ENCODE measurements around the gene NUP85. TPM values are rescaled to one million over a fixed set of nuclear protein-coding genes. Genes with fewer than 3 reads are reported as not detected.
"Not testable (repeated sequence)": the region's sequence is repeated elsewhere in the genome, so short reads cannot be mapped to it uniquely, and the experiment has no call there.

The NUP85 gene
- polyA plus RNA-seq, 1 experiment, result 31.5 TPM

GRCh38 chr17:75271955-75272847 is 66.7 kb downstream of the NUP85 start:
- no peaks in the 10 kb centered on the region for H3K27me3 ChIP-seq (ENCODE audit: control insufficient read depth, insufficient read depth, low read length)
- H3K27ac ChIP-seq (ENCODE audit: low read depth, low read length), result no peak overlapping the region
- CTCF ChIA-PET, result interaction anchor here (0.6 to 4.5 kb wide), 11 partner anchors 7 to 159 kb away, joined by 3 to 70 read pairs (median 10); partner anchors contain the start of genes GGA3, MRPS7 and SLC25A19
- H3K9me3 ChIP-seq (ENCODE audit: control insufficient read depth, insufficient read depth, low read length), result no peaks in the 10 kb centered on the region; the same call in 1 of the 2 replicates
- TF ChIP-seq, protein P1, sequence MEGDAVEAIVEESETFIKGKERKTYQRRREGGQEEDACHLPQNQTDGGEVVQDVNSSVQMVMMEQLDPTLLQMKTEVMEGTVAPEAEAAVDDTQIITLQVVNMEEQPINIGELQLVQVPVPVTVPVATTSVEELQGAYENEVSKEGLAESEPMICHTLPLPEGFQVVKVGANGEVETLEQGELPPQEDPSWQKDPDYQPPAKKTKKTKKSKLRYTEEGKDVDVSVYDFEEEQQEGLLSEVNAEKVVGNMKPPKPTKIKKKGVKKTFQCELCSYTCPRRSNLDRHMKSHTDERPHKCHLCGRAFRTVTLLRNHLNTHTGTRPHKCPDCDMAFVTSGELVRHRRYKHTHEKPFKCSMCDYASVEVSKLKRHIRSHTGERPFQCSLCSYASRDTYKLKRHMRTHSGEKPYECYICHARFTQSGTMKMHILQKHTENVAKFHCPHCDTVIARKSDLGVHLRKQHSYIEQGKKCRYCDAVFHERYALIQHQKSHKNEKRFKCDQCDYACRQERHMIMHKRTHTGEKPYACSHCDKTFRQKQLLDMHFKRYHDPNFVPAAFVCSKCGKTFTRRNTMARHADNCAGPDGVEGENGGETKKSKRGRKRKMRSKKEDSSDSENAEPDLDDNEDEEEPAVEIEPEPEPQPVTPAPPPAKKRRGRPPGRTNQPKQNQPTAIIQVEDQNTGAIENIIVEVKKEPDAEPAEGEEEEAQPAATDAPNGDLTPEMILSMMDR (IDR thresholded peaks at IDR 0.05; ENCODE audit: low read depth, low read length), result no peak
- POLR2A ChIA-PET, result interaction anchor here (2.4 to 3.1 kb wide), 2 partner anchors 10 to 17 kb away, joined by 24 to 29 read pairs; partner anchors contain the start of genes GGA3, MRPS7 and SLC25A19
- no peak for DNase-seq (ENCODE audit: low read depth, low spot score)
- peak overlapping the region; percentile 68 for H3K4me3 ChIP-seq (ENCODE audit: low read depth, low read length)

GRCh38 chr17:75272848-75273184 is 67.3 kb downstream of the NUP85 start:
- ChIA-PET POLR2A (interaction anchor here (3.1 kb wide), 1 partner anchor 11 kb away, joined by 29 read pairs; the partner anchor contains the start of genes GGA3 and MRPS7), CTCF (interaction anchor here (3.7 kb wide), 1 partner anchor 12 kb away, joined by 70 read pairs; the partner anchor contains the start of genes GGA3 and MRPS7)
- H3K27ac ChIP-seq (ENCODE audit: low read depth, low read length), result no peak overlapping the region
- TF ChIP-seq, protein P1 (IDR thresholded peaks at IDR 0.05; ENCODE audit: low read depth, low read length), result no peak
- no peak overlapping the region for H3K4me3 ChIP-seq (ENCODE audit: low read depth, low read length)
- no peak for DNase-seq (ENCODE audit: low read depth, low spot score)
- no peaks in the 10 kb centered on the region; the same call in 1 of the 2 replicates for H3K9me3 ChIP-seq (ENCODE audit: control insufficient read depth, insufficient read depth, low read length)
- H3K27me3 ChIP-seq (ENCODE audit: control insufficient read depth, insufficient read depth, low read length), result no peaks in the 10 kb centered on the region

- no peak for DNase-seq (ENCODE audit: low read depth, low spot score)
- POLR2A ChIA-PET, result no interaction called here
- CTCF ChIA-PET, result interaction anchor here (1.8 kb wide), 1 partner anchor 138 kb away, joined by 5 read pairs; no protein-coding TSS in a partner anchor
Measured at GRCh38 chr17:75273977-75274708, 68.7 kb downstream of the NUP85 start.

DNA sequence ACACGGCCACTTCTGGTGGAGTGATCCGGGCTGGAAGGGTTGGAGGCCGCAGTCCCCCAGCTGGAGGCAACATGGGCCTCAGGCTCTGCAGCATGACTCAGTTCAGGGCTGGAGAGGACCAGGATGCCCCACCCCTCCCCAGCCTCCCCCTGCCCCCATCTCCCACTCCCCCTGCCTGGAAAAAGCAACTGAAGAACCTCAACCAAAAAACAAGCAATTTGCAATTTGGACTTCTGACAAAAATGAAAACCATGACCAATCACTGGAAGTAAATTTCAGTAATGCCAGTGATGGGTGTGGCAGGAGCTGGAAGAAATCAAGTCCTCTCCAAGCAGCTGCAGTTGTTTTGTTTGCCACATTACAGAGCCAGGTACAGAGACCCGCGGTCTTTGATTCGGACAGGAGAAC is 72.2 kb downstream of the NUP85 start:
- Histone ChIP-seq H3K4me3 (ENCODE audit: low read depth, low read length) (no peak overlapping the region), H3K9me3 (ENCODE audit: control insufficient read depth, insufficient read depth, low read length) (no peaks in the 10 kb centered on the region), H3K27me3 (ENCODE audit: control insufficient read depth, insufficient read depth, low read length) (no peaks in the 10 kb centered on the region), H3K27ac (ENCODE audit: low read depth, low read length) (peak overlapping the region; percentile 11)
- TF ChIP-seq, protein P1 (IDR thresholded peaks at IDR 0.05; ENCODE audit: low read depth, low read length), result no peak
- DNase-seq (ENCODE audit: low read depth, low spot score), result no peak
- ChIA-PET CTCF (interaction anchor here (1.6 kb wide), 1 partner anchor 45 kb away, joined by 4 read pairs; no protein-coding TSS in a partner anchor), POLR2A (interaction anchor here (0.8 kb wide), 1 partner anchor 179 kb away, joined by 3 read pairs; the partner anchor contains the start of gene TMEM94)

More at GRCh38 chr17:75273977-75274708, 68.7 kb downstream of the NUP85 start:
- TF ChIP-seq, protein P1 (IDR thresholded peaks at IDR 0.05; ENCODE audit: low read depth, low read length), result no peak
- Histone ChIP-seq H3K4me3 (ENCODE audit: low read depth, low read length) (no peak overlapping the region), H3K27me3 (ENCODE audit: control insufficient read depth, insufficient read depth, low read length) (no peaks in the 10 kb centered on the region), H3K27ac (ENCODE audit: low read depth, low read length) (no peak overlapping the region), H3K9me3 (ENCODE audit: control insufficient read depth, insufficient read depth, low read length) (no peaks in the 10 kb centered on the region; the same call in 1 of the 2 replicates)

DNA sequence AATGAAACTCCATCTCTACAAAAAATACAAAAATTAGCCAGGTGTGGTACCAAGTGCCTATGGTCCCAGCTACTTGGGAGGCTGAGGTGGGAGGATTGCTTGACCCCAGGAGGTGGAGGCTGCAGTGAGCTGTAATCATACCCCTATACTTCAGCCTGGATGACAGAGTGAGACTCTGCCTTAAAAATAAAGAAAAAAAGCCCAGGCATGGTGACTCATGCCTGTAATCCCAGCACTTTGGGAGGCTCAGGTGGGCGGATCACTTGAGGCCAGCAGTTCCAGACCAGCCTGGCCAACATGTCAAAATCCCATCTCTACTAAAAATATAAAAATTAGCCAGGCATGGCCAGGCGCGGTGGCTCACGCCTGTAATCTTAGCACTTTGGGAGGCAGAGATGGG is 74.7 kb downstream of the NUP85 start:
- H3K4me3 ChIP-seq (ENCODE audit: low read depth, low read length); H3K27ac ChIP-seq (ENCODE audit: low read depth, low read length); H3K9me3 ChIP-seq (ENCODE audit: control insufficient read depth, insufficient read depth, low read length); DNase-seq (ENCODE audit: low read depth, low spot score); H3K27me3 ChIP-seq (ENCODE audit: control insufficient read depth, insufficient read depth, low read length); POLR2A ChIA-PET: not testable (repeated sequence)
- CTCF ChIA-PET, result interaction anchor here (0.9 to 5.4 kb wide), 2 partner anchors 9 kb away, joined by 4 to 32 read pairs; partner anchors contain the start of gene MIF4GD

Data from AG04450 (cell line).